Stromal cell of bone marrow (primary cell): ENCODE data around the gene EXOSC1.
A peak's percentile ranks its signal among the peaks of the same experiment; 100 is the strongest.
"Not testable (repeated sequence)": the region's sequence is repeated elsewhere in the genome, so short reads cannot be mapped to it uniquely, and the experiment has no call there.

Source experiments
- DNase-seq: peaks from one replicate; pipeline ENCODE4 v3.0.0-alpha.2; 2012; ENCODE audit warnings: low read depth

Gene EXOSC1, protein sequence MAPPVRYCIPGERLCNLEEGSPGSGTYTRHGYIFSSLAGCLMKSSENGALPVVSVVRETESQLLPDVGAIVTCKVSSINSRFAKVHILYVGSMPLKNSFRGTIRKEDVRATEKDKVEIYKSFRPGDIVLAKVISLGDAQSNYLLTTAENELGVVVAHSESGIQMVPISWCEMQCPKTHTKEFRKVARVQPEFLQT

GRCh38 chr10:97445722-97446639, at the start of gene EXOSC1, which contains the start of gene ZDHHC16:
TSS of gene EXOSC1 (minus strand) at chr10:97446006. CDS start at chr10:97445985, 21 bp downstream.
TSS of gene ZDHHC16 (plus strand) at chr10:97446175. CDS start at chr10:97451676, 5,501 bp downstream.
- DNase-seq, result peak; percentile 95

DNA sequence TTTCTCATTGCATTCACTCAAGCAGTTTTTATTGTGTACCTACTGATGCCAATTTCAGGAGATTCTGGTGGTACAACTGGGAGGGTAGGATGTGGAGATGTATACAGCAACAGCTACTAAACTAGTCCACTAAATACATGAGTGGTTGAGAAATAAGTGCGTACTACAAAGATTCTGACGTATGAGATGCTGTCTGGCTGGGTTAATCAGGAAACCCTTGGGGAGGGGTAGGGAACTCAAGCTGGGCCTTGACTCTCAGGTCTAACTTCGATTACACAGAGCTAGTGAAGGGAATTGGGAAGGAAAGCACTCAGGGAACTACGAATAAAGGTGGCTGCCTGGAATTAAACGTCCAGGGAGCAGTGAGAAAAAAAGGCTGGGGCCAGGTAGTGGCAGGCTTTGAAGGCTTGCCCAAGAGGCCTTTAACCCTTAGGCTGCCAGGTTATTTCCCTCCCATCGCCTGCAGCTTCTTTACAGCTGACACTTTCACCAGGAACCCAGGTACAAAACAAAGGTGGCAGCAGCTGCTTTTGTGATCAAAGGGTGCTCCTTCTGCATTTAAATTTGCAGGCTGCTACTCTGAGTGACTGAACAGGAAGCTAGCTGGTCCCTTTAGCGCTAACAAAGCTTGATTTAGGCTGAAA, 49.2 kb upstream of the EXOSC1 start:
- no peak for DNase-seq

GRCh38 chr10:97494151-97494550, 48.3 kb upstream of the EXOSC1 start:
- DNase-seq, result no peak

DNA sequence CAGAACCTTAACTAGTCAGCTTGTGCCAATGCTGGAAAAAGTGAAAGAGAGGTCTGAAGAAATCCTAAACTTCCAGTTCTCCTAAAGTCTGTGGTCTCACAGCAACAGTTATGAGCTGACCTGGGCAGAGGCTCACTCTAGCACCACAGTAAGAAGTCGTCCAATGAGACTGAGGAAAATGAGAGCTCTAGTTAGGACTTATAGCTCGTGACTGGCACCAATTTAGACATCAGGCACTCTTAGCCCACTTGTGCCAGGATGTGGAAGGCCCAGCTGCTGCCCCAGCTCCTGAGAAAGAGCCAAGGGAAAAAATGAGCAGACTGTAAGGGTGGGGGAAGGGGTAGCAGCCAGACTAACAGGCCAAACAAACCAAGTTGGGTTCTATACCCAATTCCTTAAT, 44.8 kb upstream of the EXOSC1 start:
- no peak for DNase-seq

GRCh38 chr10:97485647-97486281, 40.0 kb upstream of the EXOSC1 start:
- DNase-seq, result no peak

GRCh38 chr10:97483921-97484320, 38.1 kb upstream of the EXOSC1 start:
- no peak for DNase-seq

DNA sequence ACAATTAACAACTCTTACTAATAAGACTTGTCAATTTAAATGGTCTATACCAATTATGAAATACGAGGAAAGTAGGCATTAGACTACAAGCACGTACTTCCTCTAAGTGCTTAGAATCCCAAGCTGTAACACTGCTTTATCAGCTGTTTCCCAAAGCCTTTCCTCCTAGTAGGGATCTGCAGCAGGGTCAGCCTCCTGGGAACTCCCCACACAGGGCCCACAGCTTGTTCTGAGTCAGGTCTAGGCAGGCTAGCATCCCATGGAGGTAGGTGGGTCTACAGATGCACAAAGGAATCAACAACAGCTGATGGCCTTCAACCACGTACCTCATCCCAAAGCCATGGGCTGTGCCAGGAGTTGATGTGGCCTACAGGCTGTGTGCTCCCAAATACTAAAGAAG, 37.7 kb upstream of the EXOSC1 start:
- no peak for DNase-seq

DNA sequence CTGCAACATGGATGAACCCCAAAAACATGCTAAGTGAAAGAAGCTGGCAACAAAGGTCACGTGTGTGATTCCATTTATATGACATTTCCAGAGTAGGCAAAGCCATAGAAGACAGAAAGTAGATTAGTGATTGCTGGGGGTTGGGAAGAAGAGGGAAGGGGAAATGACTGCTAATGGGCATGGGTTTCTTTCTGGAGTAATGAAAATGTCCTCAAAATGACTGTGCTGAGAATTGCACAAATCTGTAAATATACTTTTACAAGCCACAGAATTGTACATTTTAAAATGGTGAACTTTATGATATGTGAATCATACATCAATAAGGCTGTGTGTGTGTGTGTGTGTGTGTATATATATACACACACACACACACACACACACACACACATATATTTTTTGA, 36.6 kb upstream of the EXOSC1 start:
- DNase-seq, result no peak

GRCh38 chr10:97481071-97481470, 35.3 kb upstream of the EXOSC1 start:
- no peak for DNase-seq

- DNase-seq, result no peak
Measured at GRCh38 chr10:97479939-97480338, 34.1 kb upstream of the EXOSC1 start.

DNA sequence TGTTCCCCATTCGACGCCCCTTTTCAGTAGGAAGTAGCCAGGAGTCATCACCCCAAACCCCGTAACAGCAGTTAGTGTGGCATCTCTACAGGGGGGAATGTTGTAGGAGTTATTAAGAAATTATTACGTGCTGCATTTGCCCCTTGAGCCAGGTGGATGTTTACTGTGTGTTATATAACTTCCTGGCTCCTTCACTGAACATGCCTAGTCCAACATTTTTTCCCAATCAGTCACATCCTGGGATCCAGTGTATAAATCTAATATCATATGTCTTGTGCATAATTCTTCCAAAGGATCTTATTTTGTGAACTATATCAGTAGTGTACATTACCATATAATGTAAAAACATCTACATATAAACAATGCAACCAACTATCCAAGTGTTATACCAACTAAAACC, 33.6 kb upstream of the EXOSC1 start:
- DNase-seq, result not testable (repeated sequence)

DNA sequence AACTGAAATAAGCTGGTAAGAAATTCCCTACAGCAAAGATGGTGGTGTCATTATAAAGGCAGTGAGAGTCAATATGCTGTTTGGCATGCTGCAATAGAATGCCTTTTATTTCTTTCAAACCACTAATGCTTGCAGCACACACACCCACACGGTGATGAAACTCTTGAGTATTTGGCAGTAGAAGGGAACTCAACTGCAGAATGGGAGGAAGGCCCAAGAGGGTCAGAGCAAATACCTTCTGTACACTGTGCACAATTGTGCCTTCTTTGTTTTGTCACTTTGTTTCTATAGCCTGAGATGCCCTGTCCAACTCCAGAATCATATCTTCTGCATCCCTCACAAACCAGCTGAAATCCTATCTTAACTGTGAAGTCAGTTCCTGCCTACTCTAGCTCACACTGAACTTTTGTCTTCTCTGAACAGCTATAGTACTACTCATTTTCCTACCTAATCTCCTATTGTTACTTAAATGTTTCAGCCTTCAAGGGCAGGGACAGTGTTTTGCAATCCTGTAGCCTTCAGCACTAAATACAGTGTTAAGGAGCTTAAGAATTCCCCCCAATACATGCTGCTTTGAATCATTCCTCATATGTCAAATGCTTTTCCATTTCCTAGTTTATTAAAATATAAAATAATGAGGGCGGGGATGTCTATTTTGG, 30.3 kb upstream of the EXOSC1 start:
- DNase-seq, result peak; percentile 56

- no peak for DNase-seq
Measured at GRCh38 chr10:97474918-97475317, 29.1 kb upstream of the EXOSC1 start.

GRCh38 chr10:97468781-97469180, 23.0 kb upstream of the EXOSC1 start:
- not testable (repeated sequence) for DNase-seq

- DNase-seq, result no peak
Measured at GRCh38 chr10:97468162-97468561, 22.4 kb upstream of the EXOSC1 start.

DNA sequence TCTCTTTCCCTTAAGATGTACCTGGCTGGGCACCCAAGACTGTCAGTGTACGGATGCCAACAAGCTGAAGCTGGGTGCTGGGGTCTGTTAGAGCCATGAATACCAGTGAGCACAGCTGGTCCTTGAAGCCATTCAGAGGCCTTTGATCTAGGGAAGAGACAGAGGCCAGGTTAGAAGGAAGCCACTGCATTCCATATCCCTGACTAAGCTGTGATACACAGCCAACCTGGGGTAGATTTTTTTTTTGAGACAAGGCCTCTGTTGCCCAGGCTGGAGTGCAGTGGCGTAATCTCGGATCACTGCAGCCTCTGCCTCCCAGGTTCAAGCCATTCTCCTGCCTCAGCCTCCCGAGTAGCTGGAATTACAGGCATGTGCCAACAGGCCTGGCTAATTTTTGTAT, 20.9 kb upstream of the EXOSC1 start:
- no peak for DNase-seq

DNA sequence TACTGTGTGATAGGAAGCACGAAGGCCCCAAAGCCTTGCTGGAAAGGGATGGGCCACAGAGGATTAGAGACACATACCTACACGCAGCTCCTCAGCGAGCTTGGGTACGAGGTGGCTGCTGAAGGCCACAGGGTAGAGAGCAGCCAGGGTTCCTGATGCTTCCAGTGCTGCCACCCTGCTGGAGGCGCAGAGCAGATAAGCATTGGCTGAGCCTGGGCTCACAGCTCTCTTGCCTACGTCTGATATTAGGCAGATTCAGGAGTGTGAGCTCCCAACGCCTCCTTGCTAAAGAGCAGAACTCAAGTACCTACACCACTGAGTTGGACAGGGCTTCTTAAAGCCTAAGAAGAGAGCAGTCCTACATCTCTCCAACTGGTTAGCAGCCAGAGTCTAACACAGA, 20.2 kb upstream of the EXOSC1 start:
- no peak for DNase-seq

DNA sequence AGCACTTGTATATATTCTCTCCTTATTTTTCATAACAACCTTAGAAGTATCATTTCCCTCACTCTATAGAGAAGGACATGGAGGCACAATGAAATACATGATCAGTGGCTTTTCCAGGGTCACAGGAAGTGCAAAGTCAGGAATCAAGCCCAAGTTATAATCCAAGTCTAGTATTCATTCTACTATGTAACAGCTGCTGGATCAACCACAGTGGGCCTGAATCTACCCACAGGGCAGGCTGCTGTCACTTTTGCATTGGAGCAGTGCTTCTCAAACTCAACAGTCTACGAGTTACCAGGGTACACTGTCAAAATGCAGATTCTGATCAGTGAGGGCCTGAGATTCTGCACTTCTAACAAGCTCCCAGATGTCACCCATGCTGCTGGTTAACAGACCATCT, 18.4 kb upstream of the EXOSC1 start:
- no peak for DNase-seq

GRCh38 chr10:97463363-97464132, 17.7 kb upstream of the EXOSC1 start:
- DNase-seq, result peak; percentile 36

DNA sequence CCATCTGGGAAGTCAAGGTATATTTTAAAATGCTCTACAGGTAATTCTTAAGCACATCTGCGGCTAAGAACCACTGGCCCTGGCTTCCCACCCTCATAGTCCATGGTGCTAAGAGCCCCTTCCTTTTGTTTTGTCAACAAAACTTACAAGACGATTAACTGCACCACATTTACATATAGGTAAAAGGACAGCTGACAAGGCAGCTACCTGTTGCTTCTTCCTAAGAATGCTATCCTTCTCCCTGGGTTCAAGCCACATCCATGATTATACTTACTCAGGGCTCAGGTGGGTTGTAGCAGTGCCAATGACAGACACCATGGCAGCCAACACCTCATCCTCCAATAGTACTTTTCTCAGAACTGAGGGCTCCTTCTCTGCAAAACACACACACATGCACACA, 16.5 kb upstream of the EXOSC1 start:
- DNase-seq, result no peak

DNA sequence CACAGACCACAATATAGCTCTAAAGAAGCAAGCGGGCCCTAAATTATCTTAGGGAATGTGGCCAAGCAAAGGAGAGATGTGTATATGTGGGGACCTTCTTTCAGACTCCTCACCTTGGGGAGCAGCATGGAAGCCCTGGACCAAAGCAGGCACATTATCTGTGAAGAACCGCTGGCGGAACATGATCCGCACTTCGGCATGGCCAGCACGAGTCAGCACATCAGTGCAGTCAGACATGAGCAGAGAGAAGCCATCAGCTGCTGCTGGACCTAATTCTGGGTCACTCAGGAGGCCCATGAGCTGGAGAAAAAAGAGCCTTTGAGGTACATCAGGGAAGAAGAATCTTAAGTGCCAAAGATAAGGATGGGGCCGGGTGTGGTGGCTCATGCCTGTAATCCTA, 14.1 kb upstream of the EXOSC1 start:
- DNase-seq, result no peak
